Trophoblast cell (in vitro differentiated cells and primary cell): ENCODE data around the gene UNC45B.

Experiments
- DNase-seq, 2 donors: peaks; one replicate each; pipeline ENCODE4 v3.0.0-alpha.2; 2016
- H2AFZ ChIP-seq: 2 replicates; pipeline ENCODE4 v1.6.1; 2013; ENCODE audit warnings: low read length, moderate library complexity, mild to moderate bottlenecking; ENCODE audit not compliant: insufficient read depth, poor library complexity
- H2AK5ac ChIP-seq: 2 replicates; pipeline ENCODE4 v1.6.1; 2013; ENCODE audit warnings: mild to moderate bottlenecking, low read length
- H2BK120ac ChIP-seq: 2 replicates; pipeline ENCODE4 v1.6.1; 2013; ENCODE audit warnings: low read length, mild to moderate bottlenecking, moderate library complexity; ENCODE audit not compliant: insufficient read depth, poor library complexity
- H2BK12ac ChIP-seq: 2 replicates; pipeline ENCODE4 v1.6.1; 2013; ENCODE audit warnings: mild to moderate bottlenecking, low read length, moderate library complexity
- H2BK5ac ChIP-seq: 2 replicates; pipeline ENCODE4 v1.6.1; 2013; ENCODE audit warnings: low read length, low read depth, moderate library complexity, mild to moderate bottlenecking; ENCODE audit not compliant: poor library complexity
- H3K14ac ChIP-seq: 2 replicates; pipeline ENCODE4 v1.6.1; 2013; ENCODE audit warnings: mild to moderate bottlenecking, low read length
- H3K18ac ChIP-seq: 2 replicates; pipeline ENCODE4 v1.6.1; 2013; ENCODE audit warnings: mild to moderate bottlenecking, low read length
- H3K23ac ChIP-seq: 2 replicates; pipeline ENCODE4 v1.6.1; 2013; ENCODE audit warnings: low read length
- H3K27ac ChIP-seq: 2 replicates; pipeline ENCODE4 v1.5.1; 2013; ENCODE audit warnings: low read depth, mild to moderate bottlenecking, inconsistent platforms, low read length, moderate library complexity
- H3K27me3 ChIP-seq: 2 replicates; pipeline ENCODE4 v1.6.1; 2013; ENCODE audit warnings: inconsistent platforms, mild to moderate bottlenecking, low read length, moderate library complexity; ENCODE audit not compliant: insufficient read depth
- H3K36me3 ChIP-seq, 2 experiments: 1 replicate in 1 of 2; 2 replicates in 1 of 2; pipeline ENCODE4 v1.6.1; 2013; ENCODE audit warnings: low read length in 2 of 2, mild to moderate bottlenecking in 2 of 2, moderate library complexity in 1 of 2; ENCODE audit not compliant: insufficient read depth in 2 of 2, control insufficient read depth in 1 of 2
- H3K4ac ChIP-seq: 2 replicates; pipeline ENCODE4 v1.6.1; 2013; ENCODE audit warnings: low read depth, mild to moderate bottlenecking, low read length, moderate library complexity
- H3K4me1 ChIP-seq, 2 experiments: 1 replicate in 1 of 2; 2 replicates in 1 of 2; pipeline ENCODE4 v1.6.1; 2013; ENCODE audit warnings: low read length in 2 of 2, mild to moderate bottlenecking in 2 of 2, moderate library complexity in 1 of 2; ENCODE audit not compliant: insufficient read depth in 2 of 2, control insufficient read depth in 1 of 2
- H3K4me2 ChIP-seq: 2 replicates; pipeline ENCODE4 v1.6.1; 2013; ENCODE audit warnings: inconsistent platforms, mild to moderate bottlenecking, low read length, moderate library complexity
- H3K4me3 ChIP-seq: 2 replicates; pipeline ENCODE4 v1.5.1; 2013; ENCODE audit warnings: mild to moderate bottlenecking, low read depth, low read length, inconsistent platforms
- H3K79me1 ChIP-seq: one replicate; pipeline ENCODE4 v1.6.1; 2013; ENCODE audit warnings: low read length
- H3K79me2 ChIP-seq: 2 replicates; pipeline ENCODE4 v1.6.1; 2013; ENCODE audit warnings: low read length, mild to moderate bottlenecking; ENCODE audit not compliant: control insufficient read depth, insufficient read depth, poor library complexity
- H3K9ac ChIP-seq: 2 replicates; pipeline ENCODE4 v1.6.1; 2013; ENCODE audit warnings: mild to moderate bottlenecking, low read length
- H3K9me3 ChIP-seq: 2 replicates; pipeline ENCODE4 v1.6.1; 2013; ENCODE audit warnings: low read depth, mild to moderate bottlenecking, control low read depth, inconsistent platforms, low read length; ENCODE audit not compliant: insufficient read depth
- H4K12ac ChIP-seq: 2 replicates; pipeline ENCODE4 v1.6.1; 2013; ENCODE audit warnings: low read depth, mild to moderate bottlenecking, low read length, moderate library complexity
- H4K8ac ChIP-seq: 2 replicates; pipeline ENCODE4 v1.6.1; 2013; ENCODE audit warnings: low read depth, mild to moderate bottlenecking, low read length, moderate library complexity
- H4K91ac ChIP-seq: one replicate; pipeline ENCODE4 v1.6.1; 2013; ENCODE audit warnings: low read depth, mild to moderate bottlenecking, low read length, moderate library complexity
- WGBS: extraction: QIAGEN DNeasy Blood & Tissue Kit; methylation state at CpG from one replicate; pipeline ENCODE4 v1.1.7; 2013; ENCODE audit warnings: missing lambda C conversion rate; ENCODE audit not compliant: insufficient read length, insufficient coverage; ENCODE audit errors: extremely low coverage; 5-methylcytosine and 5-hydroxymethylcytosine counted together

UNC45B gene

DNA sequence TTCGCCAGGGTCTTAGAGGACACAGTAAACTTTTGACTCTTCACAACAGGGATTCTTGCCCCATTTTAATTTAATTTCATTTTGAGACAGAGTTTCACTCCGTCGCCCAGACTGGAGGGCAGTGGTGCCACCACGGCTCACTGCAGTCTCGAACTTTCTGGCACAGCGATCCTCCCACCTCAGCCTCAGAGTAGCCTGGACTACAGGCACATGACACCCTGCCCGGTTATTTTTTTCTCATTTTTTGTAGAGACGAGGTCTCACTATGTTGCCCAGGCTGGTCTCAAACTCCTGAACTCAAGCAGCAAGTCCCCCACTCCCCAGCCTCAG lies 5.2 kb upstream of the UNC45B start:
- H3K79me2 ChIP-seq = peaks cover 6% of the 10 kb centered on the region
- H2BK120ac ChIP-seq = no peak overlapping the region
- H3K36me3 ChIP-seq = peaks cover 15 to 22% of the 10 kb centered on the region in 2 experiments
- H3K4ac ChIP-seq = no peak overlapping the region
- no peak overlapping the region for H3K4me2 ChIP-seq
- no peak for DNase-seq
- no peak overlapping the region for H2BK5ac ChIP-seq
- peaks cover 0 to 2% of the 10 kb centered on the region in 2 experiments for H3K4me1 ChIP-seq
- H4K91ac ChIP-seq = no peak overlapping the region
- WGBS = no CpG with 5 or more reads among the region's 8 CpGs
- no peak overlapping the region for H3K23ac ChIP-seq
- H3K79me1 ChIP-seq = peaks cover 5% of the 10 kb centered on the region
- no peak overlapping the region for H3K18ac ChIP-seq
- H2AK5ac ChIP-seq = no peak overlapping the region
- no peak overlapping the region for H3K14ac ChIP-seq
- H3K27ac ChIP-seq = no peak overlapping the region
- H3K9ac ChIP-seq = no peak overlapping the region
- H2BK12ac ChIP-seq = no peak overlapping the region
- peak overlapping the region; percentile 36 for H4K8ac ChIP-seq
- H2AFZ ChIP-seq = peak overlapping the region; percentile 67
- no peaks in the 10 kb centered on the region for H3K9me3 ChIP-seq
- H3K27me3 ChIP-seq = no peaks in the 10 kb centered on the region
- no peak overlapping the region for H3K4me3 ChIP-seq
- H4K12ac ChIP-seq = no peak overlapping the region

DNA sequence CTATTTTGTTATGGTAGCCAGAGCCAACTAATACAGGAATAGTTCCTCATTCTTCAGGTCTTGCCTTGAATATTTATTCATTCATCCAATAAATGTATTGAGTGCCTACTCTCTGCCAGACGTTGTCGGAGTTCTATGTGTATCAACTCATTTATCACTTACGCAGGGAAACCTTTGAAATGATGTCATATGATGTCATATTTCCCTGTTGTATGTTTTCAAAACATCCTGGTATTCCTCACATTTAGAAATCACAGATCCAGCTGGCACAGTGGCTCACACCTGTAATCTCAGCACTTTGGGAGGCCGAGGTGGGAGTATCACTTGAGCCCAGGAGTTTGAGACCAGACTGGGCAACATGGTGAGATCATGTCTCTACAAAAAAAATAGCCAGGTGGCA lies 2.8 kb upstream of the UNC45B start:
- Histone ChIP-seq H3K9ac (no peak overlapping the region), H3K27ac (no peak overlapping the region), H3K79me1 (peaks cover 5% of the 10 kb centered on the region), H2AFZ (no peak overlapping the region), H3K23ac (no peak overlapping the region), H4K8ac (no peak overlapping the region), H3K27me3 (no peaks in the 10 kb centered on the region), H2AK5ac (no peak overlapping the region), H3K18ac (no peak overlapping the region), H3K36me3 (peaks cover under 1 to 2% of the 10 kb centered on the region in 2 experiments), H3K4ac (no peak overlapping the region), H2BK120ac (no peak overlapping the region), H4K12ac (no peak overlapping the region), H2BK12ac (no peak overlapping the region), H2BK5ac (no peak overlapping the region), H3K9me3 (peaks cover under 1% of the 10 kb centered on the region), H3K14ac (no peak overlapping the region), H3K79me2 (peaks cover 6% of the 10 kb centered on the region), H3K4me1 (peaks cover 9 to 10% of the 10 kb centered on the region in 2 experiments), H3K4me3 (no peak overlapping the region), H4K91ac (no peak overlapping the region), H3K4me2 (no peak overlapping the region)
- WGBS = no CpG with 5 or more reads among the region's 4 CpGs
- DNase-seq = no peak

DNA sequence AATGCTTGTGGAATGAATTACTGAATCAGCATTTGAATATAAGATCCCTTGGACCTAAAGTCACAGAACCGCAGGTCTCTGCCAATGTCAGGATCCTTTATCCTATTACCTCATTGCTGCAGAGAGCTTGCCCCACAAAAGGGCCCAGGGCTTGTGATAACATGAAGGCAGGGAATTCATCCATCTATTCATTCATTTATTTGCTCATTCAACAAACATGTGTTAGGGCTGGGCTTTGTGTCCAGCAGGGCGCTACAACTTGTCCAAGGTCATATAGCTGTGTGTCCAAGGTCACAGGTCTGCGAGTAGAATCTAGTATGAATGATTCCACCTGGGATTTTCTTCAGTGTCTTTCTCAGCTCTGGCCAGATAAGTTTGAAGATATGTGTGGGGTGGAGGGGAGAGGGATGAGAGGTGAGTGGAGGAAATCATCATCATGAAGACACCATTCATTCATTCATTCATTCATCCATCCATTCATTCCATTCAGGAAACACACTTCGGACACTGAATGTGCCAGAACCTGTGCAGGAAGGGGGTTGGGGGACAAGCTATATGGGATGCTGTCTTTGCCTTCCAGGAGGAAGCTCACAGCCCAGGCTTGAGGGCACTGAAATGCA lies 1.3 kb upstream of the UNC45B start:
- no peaks in the 10 kb centered on the region for H3K27me3 ChIP-seq
- no peak overlapping the region for H4K12ac ChIP-seq
- peaks cover 9 to 10% of the 10 kb centered on the region in 2 experiments for H3K4me1 ChIP-seq
- no peak overlapping the region for H2AFZ ChIP-seq
- no peak overlapping the region for H3K9ac ChIP-seq
- no CpG with 5 or more reads among the region's 4 CpGs for WGBS
- H2AK5ac ChIP-seq = no peak overlapping the region
- peaks cover 5% of the 10 kb centered on the region for H3K79me1 ChIP-seq
- no peak overlapping the region for H3K23ac ChIP-seq
- no peak for DNase-seq
- no peak overlapping the region for H3K27ac ChIP-seq
- H4K91ac ChIP-seq = no peak overlapping the region
- H3K4ac ChIP-seq = no peak overlapping the region
- no peak overlapping the region for H2BK5ac ChIP-seq
- H3K9me3 ChIP-seq = peaks cover 4% of the 10 kb centered on the region
- no peak overlapping the region for H3K4me3 ChIP-seq
- H3K4me2 ChIP-seq = no peak overlapping the region
- H3K36me3 ChIP-seq = no peaks in the 10 kb centered on the region
- H3K79me2 ChIP-seq = peaks cover 6% of the 10 kb centered on the region
- H4K8ac ChIP-seq = no peak overlapping the region
- no peak overlapping the region for H2BK120ac ChIP-seq
- no peak overlapping the region for H3K14ac ChIP-seq
- no peak overlapping the region for H2BK12ac ChIP-seq
- no peak overlapping the region for H3K18ac ChIP-seq

DNA sequence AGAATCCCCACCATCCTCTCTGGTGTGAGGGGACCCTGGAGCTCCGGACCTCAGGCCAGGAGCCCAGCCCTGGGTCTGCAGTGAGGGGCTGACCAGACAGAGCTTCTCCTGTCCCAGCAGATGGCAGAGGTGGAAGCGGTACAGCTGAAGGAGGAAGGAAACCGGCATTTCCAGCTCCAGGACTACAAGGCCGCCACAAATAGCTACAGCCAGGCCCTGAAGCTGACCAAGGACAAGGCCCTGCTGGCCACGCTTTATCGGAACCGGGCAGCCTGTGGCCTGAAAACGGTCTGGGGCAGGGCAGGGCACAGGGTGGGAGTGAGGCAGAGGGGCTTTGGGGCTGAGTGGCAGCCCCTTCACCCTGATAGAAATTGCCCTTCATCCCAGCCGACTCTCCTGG lies 527 bp downstream of the UNC45B start:
- H4K8ac ChIP-seq = no peak overlapping the region
- no peaks in the 10 kb centered on the region for H3K79me1 ChIP-seq
- H3K4me3 ChIP-seq = no peak overlapping the region
- no peaks in the 10 kb centered on the region for H3K79me2 ChIP-seq
- H3K18ac ChIP-seq = no peak overlapping the region
- H3K9me3 ChIP-seq = peaks cover 4% of the 10 kb centered on the region
- H3K14ac ChIP-seq = no peak overlapping the region
- H2AFZ ChIP-seq = no peak overlapping the region
- no peak overlapping the region for H3K4ac ChIP-seq
- no CpG with 5 or more reads among the region's 9 CpGs for WGBS
- H3K36me3 ChIP-seq = no peaks in the 10 kb centered on the region
- no peak overlapping the region for H3K27ac ChIP-seq
- no peak overlapping the region for H4K91ac ChIP-seq
- no peak overlapping the region for H2AK5ac ChIP-seq
- H4K12ac ChIP-seq = no peak overlapping the region
- H2BK12ac ChIP-seq = no peak overlapping the region
- DNase-seq = peak; percentile 23 to 63
- H3K27me3 ChIP-seq = no peaks in the 10 kb centered on the region
- H3K9ac ChIP-seq = no peak overlapping the region
- peaks cover 9 to 13% of the 10 kb centered on the region in 2 experiments for H3K4me1 ChIP-seq
- no peak overlapping the region for H2BK120ac ChIP-seq
- H2BK5ac ChIP-seq = no peak overlapping the region
- no peak overlapping the region for H3K4me2 ChIP-seq
- no peak overlapping the region for H3K23ac ChIP-seq
